ENCODE results near the gene TFF1. TPM values are rescaled to one million over a fixed set of nuclear protein-coding genes. Genes with fewer than 3 reads are reported as not detected.
A peak's percentile ranks its signal among the peaks of the same experiment; 100 is the strongest.
"Not testable (repeated sequence)": the region's sequence is repeated elsewhere in the genome, so short reads cannot be mapped to it uniquely, and the experiment has no call there.

TFF1 gene
- 1 to 10 TPM in 1 of 2 donors, under 1 TPM in 1; 0.97 to 1.7 TPM for total RNA-seq

GRCh38 chr21:42366292-42367010 lies at the start of gene TFF1:
TSS of gene TFF1 (minus strand) at chr21:42366535. CDS start at chr21:42366495, 40 bp downstream.
- H3K27ac Mint-ChIP-seq = no peak within 1 kb of the TSS
- peaks cover 0 to 14% of the 10 kb centered on the region in 2 donors for H3K36me3 Mint-ChIP-seq (ENCODE audit: insufficient read depth in 2 of 2)
- H3K9me3 Mint-ChIP-seq = no peaks in the 10 kb centered on the region
- H3K27me3 Mint-ChIP-seq (ENCODE audit: low read depth) = no peaks in the 10 kb centered on the region
- ATAC-seq (replicated peaks in 1 of 2) (no peak), DNase-seq (no peak)
- H3K4me3 Mint-ChIP-seq = no peak within 1 kb of the TSS
- peaks cover 48% of the 10 kb centered on the region for H3K4me1 Mint-ChIP-seq (ENCODE audit: low read depth)

GRCh38 chr21:42414928-42415769 lies 48.8 kb upstream of the TFF1 start:
- ATAC-seq (replicated peaks in 1 of 2) (peak; percentile 81 to 84), DNase-seq (peak; percentile 94 to 98)
- Mint-ChIP-seq H3K4me3 (peak overlapping the region; percentile 74), H3K36me3 (ENCODE audit: insufficient read depth in 2 of 2) (peaks cover 20 to 48% of the 10 kb centered on the region in 2 donors), H3K4me1 (ENCODE audit: low read depth) (peaks cover 78% of the 10 kb centered on the region), H3K9me3 (peaks cover 4 to 10% of the 10 kb centered on the region in 2 donors), H3K27me3 (ENCODE audit: low read depth) (no peaks in the 10 kb centered on the region), H3K27ac (peak overlapping the region; percentile 94)

GRCh38 chr21:42414553-42414927 lies 48.2 kb upstream of the TFF1 start:
- Mint-ChIP-seq H3K27ac (peak overlapping the region; percentile 94), H3K4me3 (peak overlapping the region; percentile 74 to 75)

GRCh38 chr21:42414066-42414465 lies 47.7 kb upstream of the TFF1 start:
- ATAC-seq (replicated peaks in 1 of 2) (no peak), DNase-seq (no peak)
- H3K27ac Mint-ChIP-seq = peak overlapping the region; percentile 94
- peak overlapping the region; percentile 74 to 75 for H3K4me3 Mint-ChIP-seq
- peaks cover 78% of the 10 kb centered on the region for H3K4me1 Mint-ChIP-seq (ENCODE audit: low read depth)
- H3K36me3 Mint-ChIP-seq (ENCODE audit: insufficient read depth in 2 of 2) = peaks cover 12 to 43% of the 10 kb centered on the region in 2 donors
- H3K27me3 Mint-ChIP-seq (ENCODE audit: low read depth) = no peaks in the 10 kb centered on the region
- H3K9me3 Mint-ChIP-seq = peaks cover 0 to 2% of the 10 kb centered on the region in 2 donors

More at GRCh38 chr21:42414553-42414927, 48.2 kb upstream of the TFF1 start:
- H3K36me3 Mint-ChIP-seq (ENCODE audit: insufficient read depth in 2 of 2) = peaks cover 17 to 48% of the 10 kb centered on the region in 2 donors
- no peak for ATAC-seq (replicated peaks in 1 of 2)
- DNase-seq = no peak
- H3K9me3 Mint-ChIP-seq = peaks cover 4 to 6% of the 10 kb centered on the region in 2 donors
- H3K4me1 Mint-ChIP-seq (ENCODE audit: low read depth) = peaks cover 78% of the 10 kb centered on the region
- no peaks in the 10 kb centered on the region for H3K27me3 Mint-ChIP-seq (ENCODE audit: low read depth)

- no peaks in the 10 kb centered on the region for H3K27me3 Mint-ChIP-seq (ENCODE audit: low read depth)
- peak; percentile 23 to 48 for ATAC-seq (replicated peaks in 1 of 2)
- H3K4me3 Mint-ChIP-seq = peak overlapping the region; percentile 74 to 75
- H3K9me3 Mint-ChIP-seq = peaks cover 0 to 2% of the 10 kb centered on the region in 2 donors
- peaks cover 75% of the 10 kb centered on the region for H3K4me1 Mint-ChIP-seq (ENCODE audit: low read depth)
- H3K36me3 Mint-ChIP-seq (ENCODE audit: insufficient read depth in 2 of 2) = peaks cover 11 to 38% of the 10 kb centered on the region in 2 donors
- H3K27ac Mint-ChIP-seq = peak overlapping the region; percentile 94
- DNase-seq = peak; percentile 69 to 70
These were observed 47.2 kb upstream of the TFF1 start for GRCh38 chr21:42413500-42413899.

GRCh38 chr21:42413093-42413492 lies 46.8 kb upstream of the TFF1 start:
- H3K9me3 Mint-ChIP-seq = peaks cover 0 to 2% of the 10 kb centered on the region in 2 donors
- ATAC-seq (replicated peaks in 1 of 2) (no peak), DNase-seq (no peak)
- H3K36me3 Mint-ChIP-seq (ENCODE audit: insufficient read depth in 2 of 2) = peaks cover 8 to 36% of the 10 kb centered on the region in 2 donors
- H3K27ac Mint-ChIP-seq = peak overlapping the region; percentile 94
- H3K4me3 Mint-ChIP-seq = peak overlapping the region; percentile 74 to 75
- H3K27me3 Mint-ChIP-seq (ENCODE audit: low read depth) = no peaks in the 10 kb centered on the region
- H3K4me1 Mint-ChIP-seq (ENCODE audit: low read depth) = peaks cover 75% of the 10 kb centered on the region

GRCh38 chr21:42412636-42412933 lies 46.2 kb upstream of the TFF1 start:
- Mint-ChIP-seq H3K4me3 (peak overlapping the region in 1 of 2 donors; percentile 42), H3K4me1 (ENCODE audit: low read depth) (peaks cover 75% of the 10 kb centered on the region), H3K27me3 (ENCODE audit: low read depth) (no peaks in the 10 kb centered on the region), H3K27ac (no peak overlapping the region), H3K36me3 (ENCODE audit: insufficient read depth in 2 of 2) (peaks cover 8 to 37% of the 10 kb centered on the region in 2 donors), H3K9me3 (peaks cover 0 to 2% of the 10 kb centered on the region in 2 donors)
- DNase-seq (no peak), ATAC-seq (replicated peaks in 1 of 2) (no peak)

- Mint-ChIP-seq H3K27ac (no peak overlapping the region), H3K4me3 (peak overlapping the region in 1 of 2 donors; percentile 42), H3K27me3 (ENCODE audit: low read depth) (no peaks in the 10 kb centered on the region), H3K36me3 (ENCODE audit: insufficient read depth in 2 of 2) (peaks cover 5 to 35% of the 10 kb centered on the region in 2 donors), H3K4me1 (ENCODE audit: low read depth) (peaks cover 75% of the 10 kb centered on the region), H3K9me3 (no peaks in the 10 kb centered on the region)
- ATAC-seq (replicated peaks in 1 of 2) (no peak), DNase-seq (no peak)
These were observed 45.7 kb upstream of the TFF1 start for GRCh38 chr21:42411891-42412635.

- Mint-ChIP-seq H3K27me3 (ENCODE audit: low read depth) (no peaks in the 10 kb centered on the region), H3K27ac (no peak overlapping the region), H3K36me3 (ENCODE audit: insufficient read depth in 2 of 2) (peaks cover 10 to 36% of the 10 kb centered on the region in 2 donors), H3K9me3 (no peaks in the 10 kb centered on the region), H3K4me1 (ENCODE audit: low read depth) (peaks cover 75% of the 10 kb centered on the region), H3K4me3 (no peak overlapping the region)
- ATAC-seq (replicated peaks in 1 of 2) (peak; percentile 25 to 32), DNase-seq (peak; percentile 61 to 66)
These were observed 45.0 kb upstream of the TFF1 start for GRCh38 chr21:42411197-42411869.

- DNase-seq (no peak), ATAC-seq (replicated peaks in 1 of 2) (no peak)
- H3K4me1 Mint-ChIP-seq (ENCODE audit: low read depth) = peaks cover 57% of the 10 kb centered on the region
- no peaks in the 10 kb centered on the region for H3K27me3 Mint-ChIP-seq (ENCODE audit: low read depth)
- H3K27ac Mint-ChIP-seq = no peak overlapping the region
- H3K9me3 Mint-ChIP-seq = no peaks in the 10 kb centered on the region
- H3K4me3 Mint-ChIP-seq = peak overlapping the region; percentile 8 to 47
- H3K36me3 Mint-ChIP-seq (ENCODE audit: insufficient read depth in 2 of 2) = peaks cover 17 to 40% of the 10 kb centered on the region in 2 donors
These were observed 43.0 kb upstream of the TFF1 start for GRCh38 chr21:42409366-42409765.

GRCh38 chr21:42408718-42409117 lies 42.4 kb upstream of the TFF1 start:
- peaks cover 51% of the 10 kb centered on the region for H3K4me1 Mint-ChIP-seq (ENCODE audit: low read depth)
- ATAC-seq (replicated peaks in 1 of 2); DNase-seq; H3K9me3 Mint-ChIP-seq; H3K27me3 Mint-ChIP-seq (ENCODE audit: low read depth); H3K27ac Mint-ChIP-seq: not testable (repeated sequence)
- H3K4me3 Mint-ChIP-seq = peak overlapping the region in 1 of 2 donors; percentile 90
- peaks cover 17 to 35% of the 10 kb centered on the region in 2 donors for H3K36me3 Mint-ChIP-seq (ENCODE audit: insufficient read depth in 2 of 2)

- Mint-ChIP-seq H3K27me3 (ENCODE audit: low read depth) (no peaks in the 10 kb centered on the region), H3K4me3 (peak overlapping the region; percentile 90 to 93), H3K27ac (peak overlapping the region; percentile 99), H3K36me3 (ENCODE audit: insufficient read depth in 2 of 2) (peaks cover 14 to 33% of the 10 kb centered on the region in 2 donors), H3K4me1 (ENCODE audit: low read depth) (peaks cover 49% of the 10 kb centered on the region), H3K9me3 (no peaks in the 10 kb centered on the region)
- ATAC-seq (replicated peaks in 1 of 2) = no peak
- DNase-seq = no peak
These were observed 41.1 kb upstream of the TFF1 start for GRCh38 chr21:42407476-42407875.

Data from activated T-cell treated with anti-CD3 and anti-CD28 coated beads, Interleukin-2, amount 50 U/mL, for 72 hours (primary cell).